ENCODE measurements around the gene PIP5K1B.

PIP5K1B gene

DNA sequence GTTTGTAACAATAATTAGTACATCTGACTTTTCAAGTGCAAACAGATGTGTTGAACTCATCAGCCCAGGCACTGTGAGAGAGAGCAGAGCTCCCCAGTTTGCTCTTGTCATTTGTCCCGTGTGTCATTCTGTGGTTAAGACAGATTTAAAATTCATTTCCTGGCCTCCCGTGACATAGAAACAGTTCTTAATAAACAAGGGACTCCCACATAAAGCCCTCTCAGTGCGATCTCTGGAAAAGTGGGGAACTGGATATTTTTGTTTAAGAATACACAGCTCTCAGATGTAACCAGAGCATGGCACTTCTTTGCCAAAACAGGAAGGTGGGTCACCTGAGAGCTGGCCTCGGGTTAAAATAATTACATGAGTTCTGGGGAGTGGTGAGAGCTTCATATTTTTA is 250.3 kb downstream of the PIP5K1B start:
- DNase-seq: no peak
- intact Hi-C loops (cut with DNase I): no loop called here

DNA sequence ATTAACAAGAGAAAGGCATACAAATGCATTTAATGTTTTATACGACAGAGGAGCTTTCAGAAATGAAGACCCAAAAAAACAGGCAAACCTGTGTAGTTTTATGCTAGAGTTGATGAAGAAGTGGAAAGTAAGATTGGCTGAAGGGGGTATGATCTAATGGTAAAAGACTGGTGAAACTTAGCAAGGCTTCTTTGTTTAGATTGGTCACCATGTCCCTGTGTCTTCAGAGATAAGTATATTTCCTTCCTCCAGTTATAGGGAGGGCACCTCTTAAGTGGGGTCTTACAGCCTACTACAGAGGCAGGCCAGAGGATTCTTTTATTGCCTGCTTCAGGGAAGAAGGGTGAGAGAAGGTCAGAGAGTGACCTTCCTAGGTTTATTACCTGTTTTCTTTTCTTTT is 252.4 kb downstream of the PIP5K1B start:
- no peak for DNase-seq
- intact Hi-C loops (cut with DNase I): no loop called here

DNA sequence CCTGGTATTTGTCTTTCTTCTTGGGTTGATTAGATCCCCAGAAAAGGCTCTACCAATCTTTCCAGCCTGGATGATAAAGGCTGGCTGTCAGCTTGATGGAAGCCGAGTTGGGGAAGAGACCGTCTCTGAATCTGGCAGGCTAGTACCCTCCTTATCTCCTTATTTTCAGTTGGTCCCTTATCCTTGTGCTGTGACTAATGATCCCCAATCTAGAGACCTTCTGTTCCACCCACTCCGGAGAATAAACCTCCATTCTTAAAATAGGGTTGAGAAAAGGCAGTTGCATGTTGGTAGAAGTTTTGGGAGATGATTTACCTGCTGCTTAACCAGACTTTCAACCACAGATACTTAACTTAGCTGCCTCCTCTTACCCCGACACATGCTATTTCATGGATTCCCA is 256.5 kb downstream of the PIP5K1B start:
- DNase-seq: no peak
- intact Hi-C loops (cut with DNase I): no loop called here

GRCh38 chr9:68963416-68963815 is 258.4 kb downstream of the PIP5K1B start:
- DNase-seq: no peak
- intact Hi-C loops (cut with DNase I): no loop called here

DNA sequence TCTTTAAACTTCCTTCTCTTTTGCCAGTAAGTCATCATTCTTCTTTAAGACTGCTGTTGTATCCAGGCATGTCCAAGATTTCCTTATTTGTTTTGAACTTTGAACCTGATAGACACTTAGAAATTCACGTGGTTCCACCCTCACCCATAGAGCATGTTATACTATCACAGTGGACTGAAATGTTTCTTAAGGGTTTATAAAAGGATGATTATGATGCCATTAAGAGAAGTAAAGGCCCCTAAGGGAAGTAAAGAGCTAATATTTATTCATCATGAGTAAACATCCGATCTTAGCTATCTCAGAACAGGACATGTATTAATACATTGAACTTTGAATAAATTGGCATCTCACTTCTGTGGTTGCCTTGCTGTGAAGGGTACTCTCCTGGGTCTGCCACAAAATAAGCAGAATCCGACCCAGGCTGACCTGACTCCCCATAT is 259.1 kb downstream of the PIP5K1B start:
- intact Hi-C loops (cut with DNase I): no loop called here
- no peak for DNase-seq

GRCh38 chr9:68964765-68965164 is 259.7 kb downstream of the PIP5K1B start:
- intact Hi-C loops (cut with DNase I): no loop called here
- DNase-seq: no peak

DNA sequence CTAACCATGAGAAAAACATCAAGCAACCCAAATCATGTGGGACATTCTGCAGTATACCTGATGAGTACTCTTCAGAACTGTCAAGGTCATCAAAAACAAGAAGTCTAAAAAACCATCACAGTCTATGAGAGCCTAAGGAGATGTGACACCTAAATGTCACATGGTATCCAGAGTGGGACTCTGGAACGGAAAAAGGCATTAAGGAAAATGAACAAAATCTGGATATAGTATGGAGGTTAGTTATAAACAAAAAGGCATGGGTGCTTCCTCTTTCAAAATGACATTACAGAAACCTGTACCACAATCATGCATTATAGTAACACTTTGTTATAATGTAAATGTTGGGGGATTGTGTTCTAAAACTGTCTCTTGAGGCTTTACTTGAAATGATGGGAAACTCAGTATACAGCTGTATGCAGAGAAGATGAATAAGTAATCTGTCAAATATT is 261.5 kb downstream of the PIP5K1B start:
- intact Hi-C loops (cut with DNase I): no loop called here
- no peak for DNase-seq

DNA sequence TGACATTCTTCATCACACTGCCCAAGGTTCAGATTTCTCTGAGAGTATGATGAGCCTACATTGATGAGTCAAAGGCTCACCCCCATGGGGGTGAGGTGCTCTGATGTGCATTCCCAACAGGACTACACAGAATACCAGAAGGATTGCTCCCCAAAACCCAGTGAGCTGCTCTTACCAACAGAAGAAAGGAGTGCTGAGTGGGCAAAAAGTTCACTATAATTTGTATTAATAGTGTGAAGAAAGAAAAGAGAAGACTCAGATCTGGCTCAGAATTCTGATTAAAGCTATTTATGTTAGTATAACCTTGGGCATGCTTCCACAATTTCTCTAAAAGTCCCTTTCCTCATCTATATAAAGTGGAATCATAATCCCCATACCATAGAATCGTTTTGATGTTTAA is 262.8 kb downstream of the PIP5K1B start:
- intact Hi-C loops (cut with DNase I): no loop called here
- no peak for DNase-seq

DNA sequence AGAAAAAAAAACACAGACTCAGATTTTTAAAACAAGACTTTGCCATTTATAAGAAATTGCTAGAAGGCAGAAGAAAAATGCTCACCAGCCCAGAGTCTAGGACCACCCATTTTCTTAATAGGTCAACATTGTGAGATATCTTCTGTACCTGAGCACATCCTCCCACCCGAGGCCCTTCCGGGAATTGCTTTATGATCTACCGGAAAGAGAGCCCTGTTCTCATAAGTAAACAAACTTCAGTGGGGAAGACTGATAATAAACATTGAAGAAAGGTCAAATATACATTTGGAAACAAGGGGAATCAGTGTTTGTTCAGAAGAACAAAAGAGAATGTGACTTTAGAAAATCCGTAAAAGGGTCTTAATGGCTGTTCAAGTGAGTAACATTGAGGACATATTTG is 264.5 kb downstream of the PIP5K1B start:
- intact Hi-C loops (cut with DNase I): no loop called here
- no peak for DNase-seq

- intact Hi-C loops (cut with DNase I): no loop called here
- no peak for DNase-seq
These were observed 265.1 kb downstream of the PIP5K1B start for GRCh38 chr9:68970151-68970550.

GRCh38 chr9:68973619-68974018 is 268.6 kb downstream of the PIP5K1B start:
- intact Hi-C loops (cut with DNase I): no loop called here
- no peak for DNase-seq

GRCh38 chr9:68974431-68974830 is 269.4 kb downstream of the PIP5K1B start:
- no peak for DNase-seq
- intact Hi-C loops (cut with DNase I): no loop called here

DNA sequence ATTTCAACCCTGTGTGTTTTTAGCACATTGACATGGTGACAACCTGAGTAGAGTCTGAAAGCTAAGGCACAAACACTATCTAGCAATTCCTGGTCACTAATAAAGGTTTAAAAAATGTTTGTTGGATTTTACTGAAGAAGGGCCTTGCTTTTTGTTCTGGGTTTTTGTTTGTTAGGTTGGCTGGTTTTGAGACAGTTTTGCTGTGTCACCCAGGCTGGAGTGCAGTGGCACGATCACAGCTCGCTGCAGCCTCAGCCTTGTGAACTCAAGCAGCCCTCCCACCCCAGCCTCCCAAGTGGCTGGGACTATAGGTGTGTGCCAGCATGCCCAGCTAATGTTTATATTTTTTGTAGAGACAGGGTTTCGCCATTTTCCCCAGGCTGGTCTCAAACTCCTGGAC is 269.9 kb downstream of the PIP5K1B start:
- DNase-seq: no peak
- intact Hi-C loops (cut with DNase I): no loop called here

DNA sequence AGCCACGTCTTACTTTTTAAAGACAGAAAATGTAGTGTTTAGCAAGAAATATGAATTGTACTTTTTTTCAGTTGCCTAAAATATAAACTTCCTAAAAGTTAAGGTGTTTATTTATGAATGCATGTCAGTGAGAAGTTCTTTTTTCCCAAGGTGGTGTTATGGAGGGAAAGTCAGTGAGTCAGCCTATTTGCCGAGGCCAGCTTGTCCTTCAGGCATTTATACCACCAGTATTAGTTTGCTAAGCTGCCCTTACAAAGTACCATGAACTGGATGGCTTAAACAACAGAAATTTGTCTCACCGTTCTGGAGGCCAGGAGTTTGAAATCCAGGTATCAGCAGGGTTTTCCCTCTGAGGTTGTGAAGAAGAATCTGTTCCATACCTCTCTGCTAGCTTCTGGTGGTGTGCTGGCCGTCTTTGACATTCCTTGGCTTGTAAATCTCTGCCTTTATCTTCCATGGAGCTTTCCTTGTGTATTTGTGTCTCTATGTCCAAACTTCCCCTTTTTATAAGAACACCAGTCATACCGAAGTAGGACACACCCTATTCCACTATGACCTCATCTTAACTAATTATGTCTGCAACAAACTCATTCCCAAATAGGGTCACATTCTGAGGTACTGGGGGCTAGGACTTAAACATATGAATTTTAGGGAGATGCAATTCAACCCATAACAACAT is 270.5 kb downstream of the PIP5K1B start:
- no peak for DNase-seq
- intact Hi-C loops (cut with DNase I): no loop called here

DNA sequence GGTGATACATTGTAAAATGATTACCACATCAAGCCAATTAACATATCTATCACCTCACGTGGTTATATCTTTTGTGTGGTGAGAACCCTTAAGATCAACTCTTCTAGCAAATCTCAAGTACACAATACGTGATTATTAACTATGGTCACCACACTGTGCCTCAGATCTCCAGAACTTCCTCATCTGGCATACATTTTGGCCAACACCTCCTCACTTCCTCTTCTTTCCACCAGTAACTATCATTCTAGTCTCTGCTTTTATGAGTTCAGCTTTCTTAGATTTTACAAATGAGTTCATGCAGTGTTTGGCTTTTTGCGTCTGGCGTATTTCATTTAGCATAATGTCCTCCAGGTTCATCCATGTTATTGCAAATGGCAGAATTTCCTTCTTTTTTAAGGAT is 273.0 kb downstream of the PIP5K1B start:
- intact Hi-C loops (cut with DNase I): no loop called here
- DNase-seq: no peak

DNA sequence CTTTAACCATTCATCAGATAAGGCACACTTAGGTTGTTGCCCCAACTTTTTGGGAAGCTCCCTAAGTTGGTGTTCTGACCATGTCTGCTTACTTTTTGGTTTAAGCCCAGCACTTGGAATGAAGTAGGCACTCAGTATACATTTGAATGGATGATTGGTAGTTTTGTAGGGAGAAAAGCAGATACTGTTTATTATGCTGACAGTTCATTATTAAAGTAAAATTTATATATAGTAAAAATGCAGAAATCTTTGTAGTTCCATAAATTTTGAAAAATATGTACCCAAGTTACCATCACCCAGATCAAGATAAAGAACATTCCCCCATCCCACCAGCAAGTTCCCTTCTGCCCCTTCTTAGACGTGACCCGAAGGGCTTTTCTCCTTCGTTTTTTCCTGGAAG is 273.5 kb downstream of the PIP5K1B start:
- no peak for DNase-seq
- intact Hi-C loops (cut with DNase I): no loop called here

DNA sequence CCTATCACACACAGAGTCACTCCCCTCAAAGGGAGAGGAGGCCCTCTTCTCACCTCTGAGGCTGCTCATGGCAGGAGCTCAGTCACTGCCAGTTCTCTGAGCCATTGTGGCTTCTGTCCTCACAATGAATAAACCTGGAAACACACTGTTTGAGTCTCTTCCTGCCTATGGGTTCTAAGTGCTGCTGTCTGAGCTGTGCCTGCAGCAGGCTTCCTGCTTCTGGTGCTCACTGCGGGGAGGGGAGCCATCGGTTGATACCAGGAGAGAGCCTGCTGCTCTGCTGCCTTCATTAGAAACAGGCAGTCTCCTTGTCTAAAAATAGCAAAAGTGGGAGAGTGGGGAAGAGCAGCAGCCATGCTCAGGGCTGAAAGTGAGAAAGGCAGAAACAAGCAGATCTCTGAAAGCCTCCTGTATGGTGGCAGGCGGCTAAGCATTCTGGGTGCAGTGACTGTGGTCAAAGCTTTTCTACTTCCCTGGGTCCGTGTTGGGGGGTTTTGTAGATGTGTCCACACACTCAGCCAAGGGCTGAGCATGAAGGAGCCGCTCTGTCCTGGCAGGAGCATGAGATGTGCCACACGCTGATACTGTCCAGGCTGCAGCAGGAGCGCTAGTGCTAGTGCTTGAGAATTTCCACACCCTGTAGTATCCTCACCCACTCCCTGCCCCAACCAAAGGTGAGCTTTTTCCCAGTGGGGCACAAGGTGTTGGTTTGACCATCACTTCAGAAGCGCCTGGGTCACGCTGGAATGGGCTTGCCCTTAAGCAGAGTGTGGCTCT is 274.7 kb downstream of the PIP5K1B start:
- intact Hi-C loops (cut with DNase I): no loop called here
- peak in 11 of 42 donors; percentile 13 to 47 (median 25) for DNase-seq

DNA sequence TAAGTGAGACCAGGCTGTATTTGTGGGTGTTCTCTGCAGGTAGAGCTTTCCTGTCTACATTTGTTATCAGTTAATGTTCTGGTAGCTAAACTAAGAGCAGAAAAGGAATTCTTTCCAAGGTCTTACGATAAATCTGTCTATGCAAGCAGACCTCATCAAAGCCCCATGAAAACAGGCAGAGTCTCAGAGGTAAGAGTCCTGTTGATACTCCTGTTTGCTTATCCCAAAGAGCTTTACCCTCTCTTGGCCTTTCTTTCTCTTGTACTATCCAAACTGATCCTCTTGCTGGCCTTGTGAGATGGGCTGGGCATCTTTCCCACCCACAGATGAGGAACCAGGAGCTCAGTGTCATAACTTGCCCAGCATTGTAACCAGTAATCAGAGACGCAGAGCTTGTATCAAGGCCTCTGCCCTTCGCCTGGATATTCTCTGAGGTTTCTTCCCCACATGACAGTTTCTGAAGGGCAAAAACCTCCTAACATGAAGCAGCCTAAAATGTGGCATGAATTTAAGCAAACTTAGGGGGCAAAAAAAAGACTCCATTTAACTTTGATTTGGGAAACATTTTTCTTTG is 275.4 kb downstream of the PIP5K1B start:
- intact Hi-C loops (cut with DNase I): no loop called here
- DNase-seq: no peak

DNA sequence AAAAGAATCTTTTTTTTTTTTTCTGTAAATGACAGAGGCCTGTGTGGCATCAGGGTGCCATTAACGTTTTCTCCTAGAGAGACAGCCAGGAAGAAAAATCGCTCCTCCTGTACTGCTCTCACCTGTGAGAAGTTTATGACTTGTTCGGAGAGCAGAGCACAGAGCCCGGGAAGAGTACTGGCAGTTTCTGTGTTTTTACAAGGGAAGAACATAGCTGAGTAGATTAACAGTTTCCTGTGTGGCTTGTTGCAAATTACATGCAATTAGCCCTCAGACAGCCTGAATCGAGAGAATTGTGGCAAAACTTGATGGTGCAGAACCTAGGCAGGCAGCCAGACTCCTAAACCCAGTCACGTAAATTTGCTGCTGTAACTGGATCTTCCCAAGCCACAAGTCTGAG is 276.7 kb downstream of the PIP5K1B start:
- DNase-seq: no peak

GRCh38 chr9:68983008-68983411 is 278.0 kb downstream of the PIP5K1B start:
- intact Hi-C loops (cut with DNase I): no loop called here
- no peak for DNase-seq

More for the DNA sequence above, 276.7 kb downstream of the PIP5K1B start:
- intact Hi-C loops (cut with DNase I): no loop called here
